SU-DHL-6 (cell line): Measurements from ENCODE around the gene DIAPH1.
A peak's percentile ranks its signal among the peaks of the same experiment; 100 is the strongest.

ENCODE experiments used
- H2AFZ ChIP-seq: fragments of 200-600 bp; sonication (generic); 2 replicates; pipeline ENCODE4 v1.6.1; 2014; ENCODE audit warnings: low read depth, mild to moderate bottlenecking, moderate library complexity, mixed read lengths, antibody characterized with exemption, low read length; ENCODE audit not compliant: severe bottlenecking
- H3F3A ChIP-seq: fragments of 200-600 bp; shearing (Covaris generic); 2 replicates; pipeline ENCODE4 v1.6.0; 2016; ENCODE audit warnings: antibody characterized with exemption, mild to moderate bottlenecking; ENCODE audit not compliant: insufficient read depth
- H3K27ac ChIP-seq: fragments of 200-600 bp; sonication (generic); 2 replicates; pipeline ENCODE4 v1.5.1; 2016; ENCODE audit warnings: low read depth, mild to moderate bottlenecking, low read length, moderate library complexity, mixed read lengths
- H3K27me3 ChIP-seq: fragments of 200-600 bp; sonication (generic), shearing (Covaris generic); 2 replicates; pipeline ENCODE4 v1.6.0; 2014; ENCODE audit warnings: mild to moderate bottlenecking, low read length
- H3K36me3 ChIP-seq: fragments of 200-600 bp; sonication (generic); 2 replicates; pipeline ENCODE4 v1.6.1; 2014; ENCODE audit warnings: mild to moderate bottlenecking, low read length, mixed read lengths
- H3K4me2 ChIP-seq: fragments of 300-600, 200-600 bp; shearing (Covaris generic), sonication (generic); 2 replicates; pipeline ENCODE4 v1.6.0; 2014; ENCODE audit warnings: low read length, low read depth, mild to moderate bottlenecking; ENCODE audit not compliant: poor library complexity, severe bottlenecking
- H3K4me3 ChIP-seq: fragments of 200-600 bp; sonication (generic); 2 replicates; pipeline ENCODE4 v1.5.1; 2014; ENCODE audit warnings: antibody characterized with exemption, low read length, mild to moderate bottlenecking, mixed read lengths; ENCODE audit not compliant: insufficient read depth, poor library complexity, severe bottlenecking
- H3K79me2 ChIP-seq: fragments of 200-600 bp; sonication (generic); 2 replicates; pipeline ENCODE4 v1.6.1; 2014; ENCODE audit warnings: mild to moderate bottlenecking, low read length, moderate library complexity; ENCODE audit not compliant: insufficient read depth
- H3K9ac ChIP-seq: fragments of 200-600 bp; sonication (generic); 2 replicates; pipeline ENCODE4 v1.7.0; 2014; ENCODE audit warnings: mild to moderate bottlenecking, low read length
- H3K9me2 ChIP-seq: fragments of 200-600 bp; sonication (generic); replicated peaks from 2 replicates; pipeline ENCODE4 v1.6.1; 2014; ENCODE audit warnings: low read length; ENCODE audit not compliant: insufficient read depth
- H3K9me3 ChIP-seq: fragments of 200-600 bp; sonication (generic); 2 replicates; pipeline ENCODE4 v1.6.1; 2014; ENCODE audit warnings: low read length, mixed read lengths; ENCODE audit not compliant: insufficient read depth
- H4K20me1 ChIP-seq: fragments of 200-600 bp; sonication (generic); 2 replicates; pipeline ENCODE4 v1.6.1; 2014; ENCODE audit warnings: low read depth, mild to moderate bottlenecking, antibody characterized with exemption, low read length, moderate library complexity, mixed read lengths
- CTCF ChIP-seq: fragments of 200-600 bp; sonication (generic); IDR thresholded peaks from one replicate; pipeline ENCODE4 v1.5.1; 2017; ENCODE audit warnings: antibody characterized with exemption, mild to moderate bottlenecking, low read length, moderate library complexity; ENCODE audit not compliant: insufficient read depth, poor library complexity, severe bottlenecking
- EZH2phosphoT487 ChIP-seq: fragments of 200-600 bp; sonication (generic), shearing (Covaris generic); conservative IDR thresholded peaks from 2 replicates; pipeline ENCODE4 v1.6.1; 2018; ENCODE audit warnings: mild to moderate bottlenecking, antibody characterized with exemption, low read length, moderate library complexity, mixed read lengths

The DIAPH1 gene

GRCh38 chr5:141640051-141640415 is 21.2 kb upstream of the DIAPH1 start:
- no peaks in the 10 kb centered on the region for H3K27me3 ChIP-seq
- no peak overlapping the region for H3K9ac ChIP-seq
- H3K27ac ChIP-seq: no peak overlapping the region
- H2AFZ ChIP-seq: no peak overlapping the region
- H3K79me2 ChIP-seq: peaks cover 25% of the 10 kb centered on the region
- TF ChIP-seq CTCF (no peak), EZH2phosphoT487 (no peak)
- H3K9me2 ChIP-seq: no peaks in the 10 kb centered on the region
- no peaks in the 10 kb centered on the region for H3K9me3 ChIP-seq
- H4K20me1 ChIP-seq: peaks cover 11% of the 10 kb centered on the region; the same call in 1 of the 2 replicates
- H3K4me2 ChIP-seq: no peak overlapping the region
- peaks cover 12% of the 10 kb centered on the region for H3F3A ChIP-seq
- H3K4me3 ChIP-seq: no peak overlapping the region
- no peaks in the 10 kb centered on the region; the same call in 1 of the 2 replicates for H3K36me3 ChIP-seq

DNA sequence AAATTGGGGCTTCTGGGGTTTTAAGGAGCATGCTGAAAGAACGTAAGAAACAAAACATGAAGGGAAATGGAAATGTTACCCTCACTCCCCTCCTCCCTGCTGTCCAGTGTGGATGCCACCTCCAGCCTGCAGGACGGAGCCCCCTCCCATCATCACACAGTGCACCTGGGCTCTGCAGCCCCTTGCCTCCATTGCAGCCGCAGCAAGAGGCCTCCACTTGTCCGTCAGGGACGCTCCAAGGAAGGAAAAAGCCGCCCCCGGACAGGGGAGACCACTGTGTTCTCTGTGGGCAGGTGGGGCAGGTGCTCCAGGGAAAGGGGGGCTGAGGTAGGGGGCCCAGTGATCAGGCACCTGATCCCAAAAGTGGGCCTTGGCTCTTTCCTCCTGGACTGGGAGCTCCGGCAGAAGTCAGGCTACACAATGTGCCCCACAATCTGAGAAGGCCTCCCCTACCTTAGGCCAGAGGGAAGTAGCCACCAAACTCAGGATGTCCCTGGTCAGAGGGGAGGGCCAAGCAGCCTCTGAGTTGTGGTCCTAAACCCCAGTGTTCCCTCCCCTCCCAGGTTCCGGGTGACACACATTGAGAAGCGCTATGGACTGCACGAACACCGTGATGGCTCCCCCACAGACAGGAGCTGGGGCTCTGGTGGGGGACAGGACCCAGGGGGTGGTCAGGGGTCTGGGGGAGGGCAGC is 20.7 kb upstream of the DIAPH1 start:
- no peak for TF ChIP-seq EZH2phosphoT487
- TF ChIP-seq CTCF: no peak
- H2AFZ ChIP-seq: no peak overlapping the region
- H4K20me1 ChIP-seq: peaks cover 12% of the 10 kb centered on the region; the same call in 1 of the 2 replicates
- peaks cover 12% of the 10 kb centered on the region for H3F3A ChIP-seq
- no peaks in the 10 kb centered on the region for H3K9me3 ChIP-seq
- no peaks in the 10 kb centered on the region for H3K9me2 ChIP-seq
- H3K27me3 ChIP-seq: no peaks in the 10 kb centered on the region
- H3K4me2 ChIP-seq: no peak overlapping the region
- H3K4me3 ChIP-seq: no peak overlapping the region
- H3K27ac ChIP-seq: no peak overlapping the region
- no peaks in the 10 kb centered on the region; the same call in 1 of the 2 replicates for H3K36me3 ChIP-seq
- H3K9ac ChIP-seq: no peak overlapping the region
- peaks cover 31% of the 10 kb centered on the region for H3K79me2 ChIP-seq

DNA sequence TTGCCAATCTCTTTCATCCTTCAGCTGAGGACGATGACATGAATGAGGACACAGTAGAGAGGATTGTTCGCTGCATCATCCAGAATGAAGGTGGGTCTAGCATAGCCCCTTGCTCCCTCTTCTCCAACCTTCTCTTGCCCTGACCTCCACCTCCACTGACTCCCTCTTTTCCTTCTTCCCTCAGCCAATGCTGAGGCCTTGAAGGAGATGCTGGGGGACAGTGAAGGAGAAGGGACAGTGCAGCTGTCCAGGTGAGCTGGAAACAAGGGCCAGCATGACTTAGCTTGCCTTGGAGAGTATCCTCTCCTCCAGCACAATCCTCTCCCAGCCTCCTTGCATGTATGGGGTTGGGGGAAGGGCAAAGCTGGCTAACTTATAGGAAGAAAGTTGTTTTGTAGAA is 20.0 kb upstream of the DIAPH1 start:
- peaks cover 38% of the 10 kb centered on the region for H3K79me2 ChIP-seq
- H3F3A ChIP-seq: peaks cover 12% of the 10 kb centered on the region
- H3K4me2 ChIP-seq: peak overlapping the region; percentile 71
- peak overlapping the region; percentile 97 for H3K4me3 ChIP-seq
- no peaks in the 10 kb centered on the region; the same call in 1 of the 2 replicates for H3K36me3 ChIP-seq
- H4K20me1 ChIP-seq: peaks cover 12% of the 10 kb centered on the region; the same call in 1 of the 2 replicates
- H3K27me3 ChIP-seq: no peaks in the 10 kb centered on the region
- no peak overlapping the region for H2AFZ ChIP-seq
- H3K9ac ChIP-seq: peak overlapping the region; percentile 94; the same call in 1 of the 2 replicates
- TF ChIP-seq CTCF (no peak), EZH2phosphoT487 (no peak)
- peak overlapping the region; percentile 82 for H3K27ac ChIP-seq
- H3K9me3 ChIP-seq: no peaks in the 10 kb centered on the region
- no peaks in the 10 kb centered on the region for H3K9me2 ChIP-seq
